Tracheal epithelial cell (primary cell): ENCODE data around the gene SOD3. TPM values are rescaled to one million over a fixed set of nuclear protein-coding genes. Genes with fewer than 3 reads are reported as not detected.

Experiments
- total RNA-seq: library from RNA; depleted of rRNA; stranded (reverse); fragments of >200 nt; gene quantifications from 2 replicates; pipeline ENCODE4 v1.2.1, GENCODE V29; 2014

Gene SOD3, protein sequence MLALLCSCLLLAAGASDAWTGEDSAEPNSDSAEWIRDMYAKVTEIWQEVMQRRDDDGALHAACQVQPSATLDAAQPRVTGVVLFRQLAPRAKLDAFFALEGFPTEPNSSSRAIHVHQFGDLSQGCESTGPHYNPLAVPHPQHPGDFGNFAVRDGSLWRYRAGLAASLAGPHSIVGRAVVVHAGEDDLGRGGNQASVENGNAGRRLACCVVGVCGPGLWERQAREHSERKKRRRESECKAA
- 0.64 and 1.9 TPM in 2 replicates for total RNA-seq

DNA sequence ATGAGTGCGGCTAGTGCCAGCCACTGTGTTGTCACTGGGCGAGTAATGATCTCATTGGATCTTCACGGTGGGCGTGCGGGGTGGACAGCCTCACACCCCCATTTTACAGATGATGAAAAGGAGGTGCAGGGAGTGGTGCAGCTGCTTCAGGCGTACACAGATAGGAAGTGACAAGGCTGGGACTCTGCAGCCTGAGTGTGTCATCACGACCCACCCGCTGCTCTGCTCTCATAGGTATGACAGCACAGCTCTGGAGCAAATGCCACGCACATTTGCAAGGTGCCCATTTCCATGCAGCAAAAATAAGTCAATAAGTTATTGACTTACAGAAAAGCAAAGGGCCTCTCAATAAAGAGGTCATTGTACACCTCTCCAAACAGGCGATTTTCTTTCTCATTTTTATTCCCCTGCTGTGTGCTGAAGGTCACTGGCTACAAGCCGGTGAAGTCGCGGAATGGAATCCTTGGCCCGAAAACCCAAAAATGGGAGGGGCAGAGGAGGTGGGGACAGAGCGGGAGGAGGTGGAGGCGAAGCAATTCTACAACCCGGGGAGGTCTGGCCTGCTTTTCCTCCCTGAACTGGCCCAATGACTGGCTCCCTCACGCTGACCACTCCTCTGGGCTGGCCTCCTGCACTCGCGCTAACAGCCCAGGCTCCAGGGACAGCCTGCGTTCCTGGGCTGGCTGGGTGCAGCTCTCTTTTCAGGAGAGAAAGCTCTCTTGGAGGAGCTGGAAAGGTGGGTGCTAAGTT is at the start of gene SOD3:
Gene SOD3, plus strand, starts transcription at position 658 of the 750 bp plus-strand sequence. CDS start 3,949 bp downstream, outside the sequence.

Other genes with a start within 250 kb of the SOD3 start
- 139 and 160 TPM in 2 replicates for gene DHX15, start 211.0 kb upstream of the SOD3 start, total RNA-seq
- 1.9 and 2.7 TPM in 2 replicates for gene CCDC149, start 117.5 kb downstream of the SOD3 start, total RNA-seq
- under 0.01 TPM in 1 of 2 replicates, not detected in the other for gene LGI2, start 235.4 kb downstream of the SOD3 start, total RNA-seq